ENCODE data around the gene CASP3. TPM values are rescaled to one million over a fixed set of nuclear protein-coding genes. Genes with fewer than 3 reads are reported as not detected.
"Not testable (repeated sequence)": the region's sequence is repeated elsewhere in the genome, so short reads cannot be mapped to it uniquely, and the experiment has no call there.

CASP3 gene
- total RNA-seq, 1 donor from 2014 or later = 19.7 TPM

- DNase-seq (ENCODE audit: low spot score) = no peak
Measured at GRCh38 chr4:184664445-184665210, 15.4 kb upstream of the CASP3 start.

DNA sequence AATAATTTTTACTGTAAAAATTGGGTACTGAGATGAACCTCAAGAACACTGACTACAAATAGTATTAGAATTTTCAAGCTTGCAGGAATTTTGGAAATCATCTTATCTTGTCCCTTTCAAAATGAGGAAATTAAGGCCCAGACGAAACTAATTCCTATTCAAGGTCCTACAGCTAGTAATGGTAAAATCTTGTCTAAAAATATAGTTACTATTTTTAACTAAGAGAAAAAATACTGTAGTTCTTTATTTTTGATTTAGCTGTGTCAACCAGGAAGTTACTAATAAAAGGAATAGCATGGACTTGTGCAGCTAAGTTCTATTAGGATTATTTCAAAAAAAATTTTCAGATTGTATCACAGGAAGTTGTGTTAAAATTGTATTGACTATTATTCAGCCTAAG is 13.0 kb upstream of the CASP3 start:
- DNase-seq (ENCODE audit: low spot score) = no peak

DNA sequence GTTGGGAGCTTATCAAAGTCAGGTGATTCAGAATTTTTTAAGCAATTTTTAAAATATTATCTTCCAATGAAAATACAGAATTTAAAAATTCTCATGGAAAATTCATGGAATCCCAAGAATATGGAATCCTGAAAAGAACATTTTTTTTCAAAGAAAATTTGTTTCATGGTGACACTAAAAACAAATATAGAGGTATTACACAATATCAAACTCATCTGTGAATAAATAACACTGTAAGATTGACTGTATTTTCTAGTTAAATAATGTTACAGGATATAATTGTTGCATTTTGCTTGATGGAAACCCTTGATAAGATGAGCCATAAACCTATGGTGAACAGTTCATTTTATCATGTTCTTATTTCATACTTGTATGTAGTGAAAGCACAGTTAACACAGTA is 11.7 kb upstream of the CASP3 start:
- no peak for DNase-seq (ENCODE audit: low spot score)

- DNase-seq (ENCODE audit: low spot score) = not testable (repeated sequence)
Measured at GRCh38 chr4:184657820-184658219, 8.6 kb upstream of the CASP3 start.

GRCh38 chr4:184657144-184657543 is 7.9 kb upstream of the CASP3 start:
- DNase-seq (ENCODE audit: low spot score) = no peak

GRCh38 chr4:184655889-184656869 is 6.9 kb upstream of the CASP3 start:
- DNase-seq (ENCODE audit: low spot score) = no peak

GRCh38 chr4:184653650-184654049 is 4.4 kb upstream of the CASP3 start:
- no peak for DNase-seq (ENCODE audit: low spot score)

DNA sequence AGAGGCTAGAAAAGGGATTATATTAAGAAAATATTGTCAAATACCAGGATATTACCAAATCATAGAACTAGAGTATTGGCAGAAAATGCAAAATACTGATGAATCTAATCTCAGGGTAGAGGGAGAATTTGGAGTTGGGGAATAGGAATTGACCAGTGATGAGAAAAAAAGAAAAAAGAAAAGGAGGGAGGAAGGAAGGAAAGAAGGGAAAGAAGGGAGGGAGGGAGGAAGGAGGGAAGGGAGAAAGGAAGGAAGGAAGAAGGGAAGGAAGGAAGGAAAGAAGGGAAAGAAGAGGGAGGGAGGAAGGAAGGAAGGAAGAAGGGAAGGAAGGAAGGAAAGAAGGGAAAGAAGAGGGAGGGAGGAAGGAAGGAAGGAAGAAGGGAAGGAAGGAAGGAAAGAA is 3.4 kb upstream of the CASP3 start:
- not testable (repeated sequence) for DNase-seq (ENCODE audit: low spot score)

DNA sequence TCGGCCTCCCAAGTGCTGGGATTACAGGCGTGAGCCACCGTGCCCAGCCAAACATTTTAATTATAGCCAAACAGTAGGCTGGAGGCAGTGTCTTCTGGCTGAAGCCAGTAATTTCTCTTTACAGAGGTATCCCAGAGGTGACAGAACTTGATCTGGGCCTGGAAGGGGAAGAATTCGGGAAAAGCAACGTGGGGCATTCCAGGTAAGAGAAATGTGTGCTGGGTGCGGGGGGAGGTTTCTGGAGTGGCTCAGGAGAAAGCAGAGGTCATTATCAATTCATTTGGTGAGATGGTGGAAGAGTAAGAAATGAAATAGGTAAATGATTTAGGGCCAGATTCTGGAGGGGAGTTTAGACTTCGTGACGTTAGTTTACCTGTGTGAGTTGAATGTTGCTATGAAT is 2.7 kb upstream of the CASP3 start:
- DNase-seq (ENCODE audit: low spot score) = no peak

GRCh38 chr4:184649971-184650855 is 966 bp upstream of the CASP3 start:
- DNase-seq (ENCODE audit: low spot score) = no peak

DNA sequence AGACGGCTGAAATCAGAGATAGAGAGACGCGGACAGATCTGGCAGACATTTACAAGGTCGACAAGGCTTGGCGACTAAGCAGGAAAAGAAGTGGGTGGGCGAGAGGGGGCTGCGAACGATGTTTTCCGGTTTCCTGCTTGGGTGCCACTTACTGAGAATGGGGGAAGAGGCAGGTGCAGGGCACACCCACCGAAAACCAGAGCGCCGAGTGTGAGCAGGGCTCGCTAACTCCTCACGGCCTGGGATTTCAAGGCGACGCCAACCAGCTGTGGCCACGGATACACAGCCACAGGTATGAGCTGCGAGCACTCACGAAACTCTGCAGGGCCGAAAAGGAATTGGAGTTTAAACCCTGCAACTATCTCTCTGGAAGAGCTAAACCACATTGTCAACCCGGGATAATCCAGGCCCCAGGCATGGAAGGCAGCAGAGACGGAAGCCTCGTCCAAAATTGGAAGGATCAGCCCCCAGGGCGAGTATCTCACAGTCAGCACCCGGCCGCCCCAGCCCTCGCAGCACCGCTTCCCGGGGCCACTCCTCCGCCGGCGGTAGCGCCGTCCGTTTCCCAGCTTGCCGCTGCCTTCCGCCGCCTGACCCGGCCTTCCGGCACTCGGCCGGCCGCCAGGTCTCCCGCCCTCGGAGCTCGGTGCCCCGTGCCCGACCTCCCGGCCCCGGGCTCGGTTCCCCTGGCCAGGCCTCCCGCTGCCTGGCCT is 778 bp downstream of the CASP3 start:
- peak; percentile 93 for DNase-seq (ENCODE audit: low spot score)

DNA sequence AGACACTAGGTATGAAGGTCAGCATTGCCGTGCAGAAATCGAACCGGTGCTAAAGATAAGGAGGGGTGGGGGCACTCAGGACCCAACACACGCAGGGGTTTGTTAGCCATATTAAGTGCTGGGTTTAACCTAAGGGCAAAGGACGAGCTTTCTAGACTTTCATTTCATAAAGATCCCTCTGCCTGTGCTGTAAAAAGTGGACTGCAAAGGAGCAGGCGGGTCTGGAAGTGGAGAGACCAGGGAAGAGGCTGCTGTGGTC is 1.3 kb downstream of the CASP3 start:
- no peak for DNase-seq (ENCODE audit: low spot score)

DNA sequence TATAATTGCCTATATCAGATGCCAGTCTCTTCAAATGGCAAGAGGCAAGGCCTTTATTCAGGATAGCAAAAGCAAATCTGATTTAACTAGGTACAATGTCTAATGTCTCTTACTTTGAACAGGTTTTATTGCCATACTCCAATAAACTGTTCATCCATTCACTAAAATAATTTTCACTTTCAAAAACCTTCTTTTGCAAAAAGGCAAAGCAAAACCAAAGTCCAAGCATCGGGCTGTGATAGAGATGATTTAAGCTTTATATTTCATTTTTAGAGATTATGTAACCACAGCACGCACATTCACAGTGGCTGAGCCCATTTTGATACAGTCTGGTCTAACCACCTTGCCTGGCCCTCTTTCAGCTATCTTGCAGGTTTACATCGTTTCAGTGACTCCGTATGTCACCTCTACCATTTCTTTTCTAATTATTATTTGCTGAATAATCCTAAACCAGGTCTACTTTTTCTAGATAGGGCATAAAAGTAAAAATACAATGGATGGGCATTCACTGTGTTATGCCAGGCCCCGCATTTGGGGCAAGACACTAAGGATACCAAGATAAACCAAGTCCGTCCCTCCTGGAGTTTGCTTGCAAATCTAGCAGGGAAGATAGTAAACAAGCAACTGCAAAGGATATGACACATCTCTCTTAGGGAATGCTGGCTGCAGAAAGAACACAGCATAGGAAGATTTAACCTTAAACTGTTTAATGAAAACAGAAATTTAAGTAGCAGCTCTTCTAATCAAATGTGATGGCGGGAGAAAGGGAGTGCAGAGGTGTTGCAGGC is 1.8 kb downstream of the CASP3 start:
- no peak for DNase-seq (ENCODE audit: low spot score)

- DNase-seq (ENCODE audit: low spot score) = no peak
Measured at GRCh38 chr4:184645904-184646610, 3.2 kb downstream of the CASP3 start.

DNA sequence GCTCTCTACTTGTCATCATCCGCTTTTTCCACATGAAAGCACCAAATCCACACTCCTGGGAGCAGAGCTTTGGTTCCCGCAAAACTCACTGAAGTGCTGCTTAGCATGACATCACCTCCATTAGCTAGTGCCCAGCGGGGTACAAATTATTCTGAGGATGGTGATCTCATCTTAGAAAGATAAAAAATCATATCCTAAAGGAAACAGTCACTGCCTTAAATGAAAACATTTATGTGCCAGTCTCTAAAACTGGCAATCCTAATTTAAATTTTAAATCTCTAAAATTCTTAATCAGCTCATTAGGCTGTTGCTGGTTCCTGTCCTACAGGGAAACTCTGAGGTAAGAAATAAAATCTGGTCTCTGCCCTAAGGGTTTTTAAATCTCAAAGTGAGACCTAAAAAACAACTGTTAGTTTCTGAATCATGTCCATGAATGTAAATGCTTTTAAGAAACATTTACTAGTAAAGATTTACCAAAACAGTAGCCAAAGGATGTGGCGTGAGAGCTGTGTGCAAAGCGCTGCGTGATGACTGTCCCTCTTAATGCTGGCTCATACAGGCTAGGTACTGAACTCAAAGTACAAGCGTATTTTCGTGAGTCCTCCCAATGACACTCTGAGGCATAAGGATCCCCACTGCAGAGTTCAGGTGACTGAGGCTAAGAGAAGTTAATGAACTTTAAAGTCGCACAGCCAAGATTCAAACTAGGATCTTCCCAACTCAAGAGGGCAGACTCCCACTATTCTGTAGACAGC is 4.5 kb downstream of the CASP3 start:
- no peak for DNase-seq (ENCODE audit: low spot score)

DNA sequence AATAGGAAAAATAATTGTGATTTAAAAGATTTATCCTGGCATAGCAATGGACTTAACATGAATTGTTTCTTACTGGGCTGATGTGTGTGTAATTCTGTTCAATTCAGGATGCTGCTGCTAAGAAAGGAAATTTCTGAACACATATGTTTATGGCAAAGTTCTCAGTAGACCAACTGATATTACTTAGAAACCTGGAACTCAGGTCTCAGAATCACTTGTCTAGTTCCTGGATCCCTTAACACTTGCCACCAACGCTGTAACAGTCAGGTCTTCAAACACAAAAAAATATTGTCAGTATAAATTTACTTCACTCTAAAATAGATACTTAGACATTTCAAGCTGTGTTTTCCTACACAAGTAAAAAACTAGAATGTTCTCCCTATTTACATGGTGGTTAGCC is 5.5 kb downstream of the CASP3 start:
- no peak for DNase-seq (ENCODE audit: low spot score)

DNA sequence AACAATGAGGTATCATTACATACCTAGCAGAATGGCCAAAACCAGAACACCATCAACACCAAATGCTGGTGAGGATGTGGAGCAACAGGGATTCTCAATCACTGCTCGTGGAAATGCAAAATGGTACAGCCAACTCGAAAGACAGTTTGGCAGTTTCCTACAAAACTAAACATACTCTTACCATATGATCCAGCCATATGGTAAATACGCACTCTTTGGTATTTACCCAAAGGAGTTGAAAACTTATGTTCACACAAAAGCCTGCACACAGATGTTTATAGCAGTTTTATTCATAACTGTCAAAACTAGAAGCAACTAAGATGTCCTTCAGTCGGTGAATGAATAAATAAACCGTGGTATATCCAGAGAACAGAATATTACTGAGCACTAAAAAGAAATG is 7.8 kb downstream of the CASP3 start:
- no peak for DNase-seq (ENCODE audit: low spot score)

DNA sequence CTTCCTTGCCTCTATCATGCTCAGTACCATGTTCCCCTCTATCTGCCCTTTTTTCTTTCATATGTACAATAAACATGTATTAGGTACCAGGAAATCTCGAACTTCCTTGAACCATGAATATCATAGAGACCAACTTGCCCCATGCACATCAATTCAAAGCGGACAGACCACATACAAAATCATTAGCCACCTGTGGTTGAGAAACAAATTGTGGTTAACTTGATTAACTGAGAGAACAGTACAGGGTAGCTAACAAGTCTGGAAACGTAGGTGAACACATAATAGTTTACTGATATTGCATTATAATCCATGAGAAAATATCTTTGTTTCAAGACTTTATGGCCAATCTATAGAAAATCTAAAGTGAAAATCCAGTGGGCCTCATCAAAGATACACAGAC is 8.2 kb downstream of the CASP3 start:
- no peak for DNase-seq (ENCODE audit: low spot score)

DNA sequence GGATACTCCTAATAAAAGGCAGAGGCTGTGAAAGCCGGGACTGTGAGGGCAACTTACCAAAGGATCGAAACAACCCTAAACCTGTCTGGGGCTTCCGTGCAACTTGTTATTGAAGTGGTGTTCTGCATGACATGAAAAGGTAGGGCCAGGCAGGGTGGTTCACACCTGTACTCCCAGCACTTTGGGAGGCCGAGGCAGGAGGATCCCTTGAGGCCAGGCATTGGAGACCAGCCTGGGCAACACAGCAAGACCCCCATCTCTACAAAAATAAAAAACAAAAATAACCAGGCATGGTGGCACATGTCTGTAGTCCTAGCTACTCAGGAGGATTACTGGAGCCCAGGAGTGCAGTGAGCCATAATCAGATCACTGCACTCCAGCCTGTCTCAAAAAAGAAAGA is 12.3 kb downstream of the CASP3 start:
- DNase-seq (ENCODE audit: low spot score) = no peak

Measured in mesenteric fat pad (tissue), 1 donor.